OCI-M1 (cell line): ENCODE results near the gene CFAP77.

Source experiments
- DNase-seq: peaks from one replicate; lab custom pipeline; 2025; lab: John Stamatoyannopoulos, UW

The CFAP77 gene

GRCh38 chr9:132408521-132408920, 1.5 kb upstream of the CFAP77 start:
- no peak for DNase-seq

- no peak for DNase-seq
Observed at GRCh38 chr9:132410642-132411041, 631 bp downstream of the CFAP77 start.

GRCh38 chr9:132411091-132411508, 1.1 kb downstream of the CFAP77 start:
- peak; percentile 62 for DNase-seq

GRCh38 chr9:132412089-132412488, 2.1 kb downstream of the CFAP77 start:
- peak; percentile 21 for DNase-seq

- no peak for DNase-seq
Observed at GRCh38 chr9:132413926-132414325, 3.9 kb downstream of the CFAP77 start.

- DNase-seq: no peak
Observed at GRCh38 chr9:132414731-132415130, 4.7 kb downstream of the CFAP77 start.

GRCh38 chr9:132415181-132415580, 5.2 kb downstream of the CFAP77 start:
- DNase-seq: no peak

GRCh38 chr9:132418726-132419363, 8.8 kb downstream of the CFAP77 start:
- DNase-seq: no peak

GRCh38 chr9:132422574-132422973, 12.6 kb downstream of the CFAP77 start:
- no peak for DNase-seq

- no peak for DNase-seq
Observed at GRCh38 chr9:132423503-132423902, 13.5 kb downstream of the CFAP77 start.

- no peak for DNase-seq
Observed at GRCh38 chr9:132424857-132425674, 15.1 kb downstream of the CFAP77 start.

- no peak for DNase-seq
Observed at GRCh38 chr9:132425675-132426062, 15.7 kb downstream of the CFAP77 start.

GRCh38 chr9:132426639-132427414, 16.8 kb downstream of the CFAP77 start:
- no peak for DNase-seq

- no peak for DNase-seq
Observed at GRCh38 chr9:132430998-132431397, 21.0 kb downstream of the CFAP77 start.

GRCh38 chr9:132434881-132435280, 24.9 kb downstream of the CFAP77 start:
- no peak for DNase-seq

GRCh38 chr9:132439153-132439552, 29.1 kb downstream of the CFAP77 start:
- DNase-seq: no peak

GRCh38 chr9:132440735-132441134, 30.7 kb downstream of the CFAP77 start:
- no peak for DNase-seq

- DNase-seq: no peak
Observed at GRCh38 chr9:132441404-132441803, 31.4 kb downstream of the CFAP77 start.

GRCh38 chr9:132443951-132444607, 34.1 kb downstream of the CFAP77 start:
- DNase-seq: no peak

GRCh38 chr9:132446887-132447286, 36.9 kb downstream of the CFAP77 start:
- DNase-seq: no peak

GRCh38 chr9:132447346-132447745, 37.3 kb downstream of the CFAP77 start:
- DNase-seq: no peak

- no peak for DNase-seq
Observed at GRCh38 chr9:132447902-132448301, 37.9 kb downstream of the CFAP77 start.
